GM06990 (cell line): Measurements from ENCODE around the gene VPS37B.

Experiments
- DNase-seq: peaks from one replicate; pipeline ENCODE4 v3.0.0-alpha.2; 2011; ENCODE audit not compliant: insufficient read length; ENCODE audit errors: extremely low read depth
- H3K27me3 ChIP-seq: replicated peaks from 2 replicates; pipeline ENCODE4 v1.6.0; 2011; ENCODE audit warnings: low read length; ENCODE audit not compliant: control insufficient read depth, insufficient read depth
- H3K36me3 ChIP-seq: 2 replicates; pipeline ENCODE4 v1.5.1; 2011; ENCODE audit warnings: low read length; ENCODE audit not compliant: control insufficient read depth, insufficient read depth
- H3K4me3 ChIP-seq: replicated peaks from 2 replicates; pipeline ENCODE4 v1.5.1; 2011; ENCODE audit warnings: low read depth, mild to moderate bottlenecking, control low read depth, low read length
- TF ChIP-seq, protein P1 (sequence below): IDR thresholded peaks from 2 replicates; pipeline ENCODE4 v1.5.1; 2011; ENCODE audit warnings: low read length, control low read depth, mild to moderate bottlenecking, inconsistent platforms; ENCODE audit not compliant: insufficient read depth, poor library complexity, severe bottlenecking

The VPS37B gene

GRCh38 chr12:122856999-122857671 is 38.8 kb downstream of the VPS37B start:
- no peak overlapping the region for H3K4me3 ChIP-seq
- no peaks in the 10 kb centered on the region for H3K36me3 ChIP-seq
- no peak for DNase-seq
- H3K27me3 ChIP-seq: no peaks in the 10 kb centered on the region
- TF ChIP-seq, protein P1, sequence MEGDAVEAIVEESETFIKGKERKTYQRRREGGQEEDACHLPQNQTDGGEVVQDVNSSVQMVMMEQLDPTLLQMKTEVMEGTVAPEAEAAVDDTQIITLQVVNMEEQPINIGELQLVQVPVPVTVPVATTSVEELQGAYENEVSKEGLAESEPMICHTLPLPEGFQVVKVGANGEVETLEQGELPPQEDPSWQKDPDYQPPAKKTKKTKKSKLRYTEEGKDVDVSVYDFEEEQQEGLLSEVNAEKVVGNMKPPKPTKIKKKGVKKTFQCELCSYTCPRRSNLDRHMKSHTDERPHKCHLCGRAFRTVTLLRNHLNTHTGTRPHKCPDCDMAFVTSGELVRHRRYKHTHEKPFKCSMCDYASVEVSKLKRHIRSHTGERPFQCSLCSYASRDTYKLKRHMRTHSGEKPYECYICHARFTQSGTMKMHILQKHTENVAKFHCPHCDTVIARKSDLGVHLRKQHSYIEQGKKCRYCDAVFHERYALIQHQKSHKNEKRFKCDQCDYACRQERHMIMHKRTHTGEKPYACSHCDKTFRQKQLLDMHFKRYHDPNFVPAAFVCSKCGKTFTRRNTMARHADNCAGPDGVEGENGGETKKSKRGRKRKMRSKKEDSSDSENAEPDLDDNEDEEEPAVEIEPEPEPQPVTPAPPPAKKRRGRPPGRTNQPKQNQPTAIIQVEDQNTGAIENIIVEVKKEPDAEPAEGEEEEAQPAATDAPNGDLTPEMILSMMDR: no peak

- Histone ChIP-seq H3K36me3 (no peaks in the 10 kb centered on the region), H3K4me3 (no peak overlapping the region), H3K27me3 (no peaks in the 10 kb centered on the region)
- no peak for DNase-seq
- TF ChIP-seq, protein P1: no peak
Observed at GRCh38 chr12:122855928-122856831, 39.7 kb downstream of the VPS37B start.

DNA sequence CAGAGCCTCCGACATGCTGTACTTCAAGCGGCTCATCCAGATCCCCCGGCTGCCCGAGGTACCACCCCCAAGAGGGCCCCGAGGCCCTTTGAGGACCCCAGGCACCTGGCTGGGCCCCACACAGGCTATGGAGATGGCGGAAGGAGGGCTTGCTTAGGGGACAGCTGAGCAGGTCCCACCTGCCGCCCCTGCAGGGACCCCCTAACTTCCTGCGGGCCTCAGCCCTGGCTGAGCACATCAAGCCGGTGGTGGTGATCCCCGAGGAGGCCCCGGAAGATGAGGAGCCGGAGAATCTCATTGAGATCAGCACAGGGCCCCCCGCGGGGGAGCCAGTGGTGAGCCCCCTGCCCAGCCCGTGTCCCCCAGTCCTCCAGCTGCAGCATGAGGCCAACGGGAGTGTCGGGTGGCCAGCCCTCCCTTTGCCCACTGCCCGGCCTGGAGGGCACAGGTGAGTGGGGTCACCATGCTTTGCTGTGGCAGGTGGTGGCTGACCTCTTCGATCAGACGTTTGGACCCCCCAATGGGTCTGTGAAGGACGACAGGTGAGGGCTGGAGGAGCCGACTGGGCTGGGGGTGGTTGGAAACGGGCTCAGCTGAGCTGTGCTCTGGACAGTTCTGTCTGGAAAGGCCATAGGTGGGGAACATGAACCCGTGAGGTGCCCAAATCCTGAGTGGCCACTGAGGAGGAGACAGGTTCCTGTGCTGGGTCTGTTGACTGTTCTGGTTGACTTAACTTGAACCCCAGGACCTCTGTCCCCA is 40.7 kb downstream of the VPS37B start:
- DNase-seq: no peak
- Histone ChIP-seq H3K27me3 (no peaks in the 10 kb centered on the region), H3K4me3 (no peak overlapping the region), H3K36me3 (no peaks in the 10 kb centered on the region)
- TF ChIP-seq, protein P1: no peak

- no peak for DNase-seq
- H3K4me3 ChIP-seq: no peak overlapping the region
- TF ChIP-seq, protein P1: no peak
- no peaks in the 10 kb centered on the region for H3K27me3 ChIP-seq
- H3K36me3 ChIP-seq: no peaks in the 10 kb centered on the region
Observed at GRCh38 chr12:122854554-122854953, 41.4 kb downstream of the VPS37B start.

- Histone ChIP-seq H3K4me3 (no peak overlapping the region), H3K27me3 (no peaks in the 10 kb centered on the region), H3K36me3 (no peaks in the 10 kb centered on the region)
- TF ChIP-seq, protein P1: no peak
- DNase-seq: no peak
Observed at GRCh38 chr12:122853582-122854245, 42.2 kb downstream of the VPS37B start.
